B cell (primary cell): ENCODE measurements around the gene SERPINE1. TPM values are rescaled to one million over a fixed set of nuclear protein-coding genes. Genes with fewer than 3 reads are reported as not detected.

Experiments used
- ATAC-seq: fragments of 200-7000 bp; cut with Tn5 transposase; one replicate; pipeline ENCODE4 v1.10.0; 2021; ENCODE audit warnings: low read depth, mild to moderate bottlenecking, moderate number of reproducible peaks, moderate library complexity
- CTCF ChIA-PET: fragments of 350-600 bp; sonication (Branson Sonifier 250); formaldehyde crosslinking; loops from one replicate; lab custom pipeline; 2021; ENCODE audit warnings: antibody characterized with exemption, inconsistent platforms; lab: Charles Lee
- POLR2A ChIA-PET: fragments of 350-600 bp; sonication (Branson Sonifier 250); formaldehyde crosslinking; loops from one replicate; lab custom pipeline; 2021; ENCODE audit warnings: antibody characterized with exemption; lab: Charles Lee
- DNase-seq: peaks from one replicate; pipeline ENCODE4 v3.0.0; 2013
- H2AFZ ChIP-seq: 2 replicates; pipeline ENCODE4 v1.6.1; 2012; ENCODE audit warnings: mild to moderate bottlenecking, low read depth, low read length; ENCODE audit not compliant: insufficient read depth, poor library complexity, severe bottlenecking
- H3K27ac ChIP-seq, 2 donors: 1 replicate in 1 of 2; 2 replicates in 1 of 2; pipeline ENCODE4 v1.5.1; 2012 to 2013; ENCODE audit warnings: low read length in 2 of 2, mild to moderate bottlenecking in 2 of 2, moderate library complexity in 1 of 2
- H3K27me3 ChIP-seq, 4 experiments: fragments of 200-600 bp in 1 of 4; sonication (generic) in 1 of 4; replicated peaks in 1 of 4; 1 replicate in 2 of 4; 2 replicates in 2 of 4; pipeline versions ENCODE4 v1.6.1 to v1.7.0; 2013 to 2016; ENCODE audit warnings: low read length in 3 of 4, mild to moderate bottlenecking in 2 of 4, mixed read lengths in 1 of 4, moderate library complexity in 1 of 4; ENCODE audit not compliant: insufficient read depth in 4 of 4, control insufficient read depth in 3 of 4; ENCODE audit errors: control extremely low read depth in 1 of 4
- H3K36me3 ChIP-seq, 2 experiments: replicated peaks in 1 of 2; 1 replicate in 1 of 2; 2 replicates in 1 of 2; pipeline versions ENCODE4 v1.6.1 to v1.7.1; 2013; ENCODE audit warnings: low read length in 1 of 2; ENCODE audit not compliant: insufficient read depth in 2 of 2, control insufficient read depth in 1 of 2; ENCODE audit errors: control extremely low read depth in 1 of 2, extremely low read depth in 1 of 2
- H3K4me1 ChIP-seq, 2 donors: fragments of 200-600 bp in 1 of 2; sonication (generic) in 1 of 2; 1 replicate in 1 of 2; 2 replicates in 1 of 2; pipeline versions ENCODE4 v1.5.1 to v1.6.1; 2013 to 2017; ENCODE audit warnings: low read length in 2 of 2; ENCODE audit not compliant: control insufficient read depth in 2 of 2, insufficient read depth in 2 of 2
- H3K4me2 ChIP-seq: replicated peaks from 2 replicates; pipeline ENCODE3; 2012; ENCODE audit warnings: mild to moderate bottlenecking, low read depth, low read length; ENCODE audit not compliant: poor library complexity, severe bottlenecking
- H3K4me3 ChIP-seq, 5 experiments: fragments of 200-600 bp in 1 of 5; sonication (generic) in 1 of 5; 1 replicate in 3 of 5; 2 replicates in 2 of 5; pipeline versions ENCODE4 v1.5.1 to v1.7.0; 2011 to 2016; ENCODE audit warnings: low read length in 4 of 5, mild to moderate bottlenecking in 4 of 5, low read depth in 2 of 5, control low read depth in 1 of 5, moderate library complexity in 1 of 5; ENCODE audit not compliant: insufficient read depth in 1 of 5; ENCODE audit errors: control extremely low read depth in 1 of 5, extremely low read depth in 1 of 5
- H3K79me2 ChIP-seq: fragments of 200-600 bp; sonication (generic); one replicate; pipeline ENCODE4 v1.6.0; 2016; ENCODE audit warnings: low read length; ENCODE audit not compliant: control insufficient read depth, insufficient read depth
- H3K9ac ChIP-seq: fragments of 200-600 bp; sonication (generic); 2 replicates; pipeline ENCODE4 v1.6.1; 2017; ENCODE audit warnings: mild to moderate bottlenecking, low read length, moderate library complexity
- H3K9me3 ChIP-seq, 3 donors: one replicate each; pipeline versions ENCODE4 v1.6.1 to v1.7.1; 2013; ENCODE audit warnings: low read length in 2 of 3; ENCODE audit not compliant: control insufficient read depth in 2 of 3, insufficient read depth in 1 of 3; ENCODE audit errors: control extremely low read depth in 1 of 3
- H4K20me1 ChIP-seq: 2 replicates; pipeline ENCODE4 v1.6.0; 2012; ENCODE audit warnings: mild to moderate bottlenecking, low read length; ENCODE audit not compliant: insufficient read depth, control insufficient read depth, poor library complexity, severe bottlenecking
- H3K27ac Mint-ChIP-seq: one replicate; pipeline ENCODE4 v1.8.0; 2021; ENCODE audit warnings: mixed read lengths
- H3K27me3 Mint-ChIP-seq: one replicate; pipeline ENCODE4 v1.8.0; 2021; ENCODE audit warnings: mixed read lengths
- H3K4me1 Mint-ChIP-seq: one replicate; pipeline ENCODE4 v1.8.0; 2021; ENCODE audit warnings: mixed read lengths
- H3K4me3 Mint-ChIP-seq: one replicate; pipeline ENCODE4 v1.8.0; 2021; ENCODE audit warnings: mixed read lengths
- H3K9me3 Mint-ChIP-seq: one replicate; pipeline ENCODE4 v1.8.0; 2022; ENCODE audit warnings: mixed read lengths; ENCODE audit not compliant: insufficient read depth
- EZH2 ChIP-seq: IDR thresholded peaks from 2 replicates; pipeline ENCODE4 v1.6.1; 2012; ENCODE audit warnings: borderline replicate concordance, low read depth, mild to moderate bottlenecking, moderate library complexity, low read length; ENCODE audit not compliant: insufficient read depth, poor library complexity, severe bottlenecking
- WGBS: methylation state at CpG from one replicate; pipeline ENCODE4 v1.1.5; 2013; ENCODE audit warnings: missing lambda C conversion rate; ENCODE audit not compliant: insufficient coverage; 5-methylcytosine and 5-hydroxymethylcytosine counted together
- intact Hi-C: fragments of 100-400 bp; cut with micrococcal nuclease; formaldehyde crosslinking; loops from one replicate; pipeline ENCODE4 v1.10.0; 2022
- polyA plus RNA-seq: library from polyadenylated mRNA; depleted of rRNA; stranded (reverse); fragments of >200 nt; gene quantifications from 2 replicates; pipeline ENCODE4 v1.2.3, GENCODE V29; 2012
- total RNA-seq, 2 donors: library from RNA; stranded (reverse); fragments of 120-200 nt in 1 of 2; gene quantifications; 1 replicate in 1 of 2; 2 replicates in 1 of 2; pipeline versions ENCODE4 v1.2.3 to v1.2.4, GENCODE V29; 2013 to 2022
- TF ChIP-seq, protein P1 (sequence below): fragments of 200-600 bp; IDR thresholded peaks from one replicate; pipeline ENCODE4 v1.8.0; 2022; ENCODE audit warnings: antibody characterized with exemption, mild to moderate bottlenecking

SERPINE1 gene
- total and polyA plus RNA-seq, 2 donors (not counting 1 experiment from before 2014, with no cell fraction given) = 0.07 to 0.09 TPM

DNA sequence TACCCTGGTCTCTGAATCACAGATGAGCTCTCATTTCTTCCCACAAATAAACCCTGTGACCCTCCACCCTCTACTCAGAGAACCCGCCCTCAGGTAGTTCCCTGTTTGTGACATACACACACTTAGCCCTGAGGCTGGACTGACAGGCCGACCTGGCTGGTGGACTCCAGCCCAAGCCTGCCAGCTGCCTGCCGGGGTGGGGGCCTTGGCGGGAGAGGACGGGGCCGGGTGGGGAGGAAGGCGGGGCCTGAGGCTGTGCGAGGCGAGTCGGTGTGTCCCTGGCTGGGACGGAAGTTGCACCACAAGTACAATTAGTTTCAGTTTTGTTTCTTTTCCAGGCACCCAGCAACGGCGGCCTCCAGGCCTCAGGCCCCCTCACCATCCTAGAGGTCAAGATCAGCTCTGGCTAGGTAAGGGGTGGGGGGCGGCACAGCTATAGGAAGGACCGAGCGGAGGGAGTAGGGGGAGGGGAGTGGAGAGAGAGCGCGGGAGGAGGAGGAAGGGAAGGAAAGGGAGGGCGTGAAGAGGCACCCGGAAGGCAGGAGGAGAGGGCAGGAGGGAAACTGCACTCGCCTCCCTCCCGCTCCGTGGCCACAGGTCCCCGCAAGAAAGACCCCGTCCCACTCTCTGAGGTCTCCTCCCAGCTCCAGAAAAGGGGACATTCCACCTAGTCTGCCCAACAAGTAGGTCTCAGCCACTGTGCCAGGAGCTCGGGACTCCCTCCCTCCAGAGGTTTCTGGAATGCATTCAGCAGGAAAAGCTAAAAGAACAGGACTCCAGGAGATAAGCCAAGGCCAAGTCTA is 41.5 kb upstream of the SERPINE1 start, which contains the start of gene TRIM56:
Gene TRIM56, plus strand, starts transcription at position 320 of the 803 bp plus-strand sequence. CDS start 1,832 bp downstream, outside the sequence.
- H3K4me3 ChIP-seq = peak within 1 kb of the TSS; percentile 88 to 98 (median 92)
- Mint-ChIP-seq H3K4me1 (peaks cover 22% of the 10 kb centered on the region), H3K27ac (peak within 1 kb of the TSS; percentile 98), H3K4me3 (peak within 1 kb of the TSS; percentile 98), H3K27me3 (peaks cover 3% of the 10 kb centered on the region), H3K9me3 (no peaks in the 10 kb centered on the region)
- H3K79me2 ChIP-seq = peaks cover 59% of the 10 kb centered on the region
- intact Hi-C loops = loop anchor here (1.0 to 2.0 kb wide), 5 partner anchors 8 to 380 kb away; no protein-coding TSS in a partner anchor
- H3K4me1 ChIP-seq = peaks cover 16 to 29% of the 10 kb centered on the region in 2 donors
- H2AFZ ChIP-seq = peak within 1 kb of the TSS; percentile 94
- peak; percentile 83 for DNase-seq
- no peaks in the 10 kb centered on the region for H3K9me3 ChIP-seq
- peak within 1 kb of the TSS; percentile 97 for H3K9ac ChIP-seq
- H3K36me3 ChIP-seq = peaks cover 0 to 15% of the 10 kb centered on the region in 2 experiments
- no peak for TF ChIP-seq EZH2
- TF ChIP-seq, protein P1, sequence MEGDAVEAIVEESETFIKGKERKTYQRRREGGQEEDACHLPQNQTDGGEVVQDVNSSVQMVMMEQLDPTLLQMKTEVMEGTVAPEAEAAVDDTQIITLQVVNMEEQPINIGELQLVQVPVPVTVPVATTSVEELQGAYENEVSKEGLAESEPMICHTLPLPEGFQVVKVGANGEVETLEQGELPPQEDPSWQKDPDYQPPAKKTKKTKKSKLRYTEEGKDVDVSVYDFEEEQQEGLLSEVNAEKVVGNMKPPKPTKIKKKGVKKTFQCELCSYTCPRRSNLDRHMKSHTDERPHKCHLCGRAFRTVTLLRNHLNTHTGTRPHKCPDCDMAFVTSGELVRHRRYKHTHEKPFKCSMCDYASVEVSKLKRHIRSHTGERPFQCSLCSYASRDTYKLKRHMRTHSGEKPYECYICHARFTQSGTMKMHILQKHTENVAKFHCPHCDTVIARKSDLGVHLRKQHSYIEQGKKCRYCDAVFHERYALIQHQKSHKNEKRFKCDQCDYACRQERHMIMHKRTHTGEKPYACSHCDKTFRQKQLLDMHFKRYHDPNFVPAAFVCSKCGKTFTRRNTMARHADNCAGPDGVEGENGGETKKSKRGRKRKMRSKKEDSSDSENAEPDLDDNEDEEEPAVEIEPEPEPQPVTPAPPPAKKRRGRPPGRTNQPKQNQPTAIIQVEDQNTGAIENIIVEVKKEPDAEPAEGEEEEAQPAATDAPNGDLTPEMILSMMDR = no peak
- POLR2A ChIA-PET = interaction anchor here (0.6 to 1.4 kb wide), 8 partner anchors 38 to 990 kb away, joined by 3 to 8 read pairs (median 5); partner anchors contain the start of genes SRRT, UFSP1 and ZCWPW1
- H4K20me1 ChIP-seq = peaks cover 38% of the 10 kb centered on the region
- peak; percentile 97 for ATAC-seq
- no peaks in the 10 kb centered on the region for H3K27me3 ChIP-seq
- peak within 1 kb of the TSS; percentile 86 to 96 for H3K27ac ChIP-seq
- WGBS = under 1% methylated on average over 23 of the region's 26 CpGs
- CTCF ChIA-PET = interaction anchor here (0.5 to 1.8 kb wide), 7 partner anchors 8 to 282 kb away, joined by 3 to 5 read pairs (median 3); no protein-coding TSS in a partner anchor
- H3K4me2 ChIP-seq = peak within 1 kb of the TSS; percentile 91
